Natural killer cell (primary cell): ENCODE data around the gene SIX4. TPM values are rescaled to one million over a fixed set of nuclear protein-coding genes. Genes with fewer than 3 reads are reported as not detected.
A peak's percentile ranks its signal among the peaks of the same experiment; 100 is the strongest.
"Not testable (repeated sequence)": the region's sequence is repeated elsewhere in the genome, so short reads cannot be mapped to it uniquely, and the experiment has no call there.

Source experiments
- ATAC-seq, 3 donors: fragments of 150-1000 bp in 2 of 3; fragments of 200-7000 bp in 1 of 3; cut with Tn5 transposase; 1 replicate in 1 of 3; 2 replicates in 2 of 3; pipeline ENCODE4 v1.10.0; 2021; ENCODE audit warnings: mild to moderate bottlenecking in 2 of 3, moderate library complexity in 2 of 3
- DNase-seq, 2 donors: peaks; one replicate each; pipeline versions ENCODE4 v3.0.0 to v3.0.0-alpha.2; 2013 to 2021; ENCODE audit warnings: mixed read lengths in 1 of 2
- H3K27ac ChIP-seq: one replicate; pipeline ENCODE4 v1.5.1; 2013; ENCODE audit warnings: mild to moderate bottlenecking, low read length
- H3K27me3 ChIP-seq: one replicate; pipeline ENCODE4 v1.6.1; 2013; ENCODE audit warnings: low read length; ENCODE audit not compliant: control insufficient read depth, insufficient read depth
- H3K36me3 ChIP-seq: one replicate; pipeline ENCODE4 v1.6.1; 2013; ENCODE audit warnings: low read length; ENCODE audit not compliant: control insufficient read depth, insufficient read depth
- H3K4me1 ChIP-seq: one replicate; pipeline ENCODE4 v1.6.1; 2013; ENCODE audit warnings: low read length; ENCODE audit not compliant: control insufficient read depth, insufficient read depth
- H3K4me3 ChIP-seq: one replicate; pipeline ENCODE4 v1.5.1; 2013; ENCODE audit warnings: low read length
- H3K9me3 ChIP-seq: one replicate; pipeline ENCODE4 v1.6.1; 2013; ENCODE audit warnings: low read length; ENCODE audit not compliant: control insufficient read depth, insufficient read depth
- H3K27ac Mint-ChIP-seq, 2 donors: one replicate each; pipeline ENCODE4 v1.8.0; 2022; ENCODE audit warnings: mild to moderate bottlenecking in 2 of 2, mixed read lengths in 2 of 2, moderate library complexity in 1 of 2
- H3K27me3 Mint-ChIP-seq, 2 donors: one replicate each; pipeline ENCODE4 v1.8.0; 2022; ENCODE audit warnings: low read depth in 2 of 2, mixed read lengths in 2 of 2
- H3K36me3 Mint-ChIP-seq: one replicate; pipeline ENCODE4 v1.8.0; 2022; ENCODE audit warnings: mixed read lengths
- H3K4me1 Mint-ChIP-seq, 2 donors: one replicate each; pipeline ENCODE4 v1.8.0; 2022; ENCODE audit warnings: mixed read lengths in 2 of 2
- H3K4me3 Mint-ChIP-seq: one replicate; pipeline ENCODE4 v1.8.0; 2022; ENCODE audit warnings: mild to moderate bottlenecking, moderate library complexity, mixed read lengths
- H3K9me3 Mint-ChIP-seq, 2 donors: one replicate each; pipeline ENCODE4 v1.8.0; 2022; ENCODE audit warnings: mixed read lengths in 2 of 2
- WGBS: methylation state at CpG from one replicate; pipeline ENCODE4 v1.1.7; 2013; ENCODE audit warnings: missing lambda C conversion rate; ENCODE audit not compliant: insufficient coverage; 5-methylcytosine and 5-hydroxymethylcytosine counted together
- intact Hi-C: fragments of 100-400 bp; cut with micrococcal nuclease; formaldehyde crosslinking; loops from one replicate; pipeline ENCODE4 v1.14.2; 2022
- total RNA-seq, 4 donors: library from RNA; stranded (reverse); fragments of 120-200 nt in 1 of 4; gene quantifications; one replicate each; pipeline versions ENCODE4 v1.2.3 to v1.2.4, GENCODE V29; 2013 to 2022
- TF ChIP-seq, protein P1 (sequence below): fragments of 200-600 bp; IDR thresholded peaks from one replicate; pipeline ENCODE4 v1.8.0; 2022; ENCODE audit warnings: antibody characterized with exemption

Gene SIX4
- total RNA-seq, 3 donors from 2014 or later (not counting 1 experiment from before 2014, with no cell fraction given): not detected

DNA sequence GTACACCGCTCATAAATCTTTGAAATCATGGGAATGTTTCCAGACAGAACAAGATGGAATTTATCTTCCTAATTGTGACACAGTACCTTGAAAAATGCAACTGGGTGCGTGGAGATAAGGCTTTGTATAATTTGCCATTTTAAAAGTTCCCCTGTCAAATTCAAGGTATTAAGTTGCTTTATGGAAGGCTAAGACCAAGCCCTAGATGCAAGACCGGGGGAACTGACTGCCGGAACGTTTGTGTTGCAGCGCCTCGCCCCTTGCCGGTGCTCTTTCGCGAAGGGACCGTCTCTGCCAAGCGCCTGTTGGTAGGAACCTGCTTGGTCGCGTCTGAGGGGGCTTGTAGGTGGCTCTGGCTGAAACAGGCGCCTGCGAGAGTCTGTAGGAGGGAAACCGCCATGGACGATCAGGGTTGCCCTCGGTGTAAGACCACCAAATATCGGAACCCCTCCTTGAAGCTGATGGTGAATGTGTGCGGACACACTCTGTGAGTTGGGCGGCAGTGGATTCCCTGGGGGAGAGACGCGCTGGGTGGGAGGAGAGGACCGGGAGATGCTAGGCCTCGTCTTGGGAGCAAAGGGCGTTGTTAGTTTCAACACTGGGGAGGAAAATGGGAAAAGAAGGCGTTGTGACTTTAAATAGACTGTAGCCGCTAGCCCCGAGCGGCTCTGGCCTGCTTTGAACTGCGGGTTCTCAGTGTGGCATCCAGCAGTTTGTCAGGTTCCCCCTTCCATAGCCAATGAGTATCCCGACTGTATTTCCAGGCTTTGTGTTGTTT, 10.5 kb upstream of the SIX4 start, which contains the start of gene MNAT1:
Gene MNAT1, plus strand, starts transcription at position 297 of the 778 bp plus-strand sequence. Its CDS starts 102 bp downstream, at position 399.
- Mint-ChIP-seq H3K9me3 (no peaks in the 10 kb centered on the region), H3K36me3 (no peaks in the 10 kb centered on the region), H3K27me3 (peaks cover 9 to 16% of the 10 kb centered on the region in 2 donors), H3K4me1 (peaks cover 30 to 32% of the 10 kb centered on the region in 2 donors), H3K4me3 (peak within 1 kb of the TSS; percentile 99), H3K27ac (peak within 1 kb of the TSS; percentile 90 to 97)
- peak; percentile 68 to 87 for DNase-seq
- Histone ChIP-seq H3K27ac (peak within 1 kb of the TSS; percentile 44), H3K36me3 (no peaks in the 10 kb centered on the region), H3K9me3 (no peaks in the 10 kb centered on the region), H3K27me3 (peaks cover 10% of the 10 kb centered on the region), H3K4me3 (peak within 1 kb of the TSS; percentile 83), H3K4me1 (no peaks in the 10 kb centered on the region)
- TF ChIP-seq, protein P1, sequence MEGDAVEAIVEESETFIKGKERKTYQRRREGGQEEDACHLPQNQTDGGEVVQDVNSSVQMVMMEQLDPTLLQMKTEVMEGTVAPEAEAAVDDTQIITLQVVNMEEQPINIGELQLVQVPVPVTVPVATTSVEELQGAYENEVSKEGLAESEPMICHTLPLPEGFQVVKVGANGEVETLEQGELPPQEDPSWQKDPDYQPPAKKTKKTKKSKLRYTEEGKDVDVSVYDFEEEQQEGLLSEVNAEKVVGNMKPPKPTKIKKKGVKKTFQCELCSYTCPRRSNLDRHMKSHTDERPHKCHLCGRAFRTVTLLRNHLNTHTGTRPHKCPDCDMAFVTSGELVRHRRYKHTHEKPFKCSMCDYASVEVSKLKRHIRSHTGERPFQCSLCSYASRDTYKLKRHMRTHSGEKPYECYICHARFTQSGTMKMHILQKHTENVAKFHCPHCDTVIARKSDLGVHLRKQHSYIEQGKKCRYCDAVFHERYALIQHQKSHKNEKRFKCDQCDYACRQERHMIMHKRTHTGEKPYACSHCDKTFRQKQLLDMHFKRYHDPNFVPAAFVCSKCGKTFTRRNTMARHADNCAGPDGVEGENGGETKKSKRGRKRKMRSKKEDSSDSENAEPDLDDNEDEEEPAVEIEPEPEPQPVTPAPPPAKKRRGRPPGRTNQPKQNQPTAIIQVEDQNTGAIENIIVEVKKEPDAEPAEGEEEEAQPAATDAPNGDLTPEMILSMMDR: no peak
- peak; percentile 92 to 97 (median 93) for ATAC-seq
- WGBS: 3% methylated on average over 33 of the region's 33 CpGs
- intact Hi-C loops: loop anchor here (2.0 to 5.0 kb wide), 2 partner anchors 18 to 248 kb away; partner anchors contain the start of genes SLC38A6 and TRMT5

DNA sequence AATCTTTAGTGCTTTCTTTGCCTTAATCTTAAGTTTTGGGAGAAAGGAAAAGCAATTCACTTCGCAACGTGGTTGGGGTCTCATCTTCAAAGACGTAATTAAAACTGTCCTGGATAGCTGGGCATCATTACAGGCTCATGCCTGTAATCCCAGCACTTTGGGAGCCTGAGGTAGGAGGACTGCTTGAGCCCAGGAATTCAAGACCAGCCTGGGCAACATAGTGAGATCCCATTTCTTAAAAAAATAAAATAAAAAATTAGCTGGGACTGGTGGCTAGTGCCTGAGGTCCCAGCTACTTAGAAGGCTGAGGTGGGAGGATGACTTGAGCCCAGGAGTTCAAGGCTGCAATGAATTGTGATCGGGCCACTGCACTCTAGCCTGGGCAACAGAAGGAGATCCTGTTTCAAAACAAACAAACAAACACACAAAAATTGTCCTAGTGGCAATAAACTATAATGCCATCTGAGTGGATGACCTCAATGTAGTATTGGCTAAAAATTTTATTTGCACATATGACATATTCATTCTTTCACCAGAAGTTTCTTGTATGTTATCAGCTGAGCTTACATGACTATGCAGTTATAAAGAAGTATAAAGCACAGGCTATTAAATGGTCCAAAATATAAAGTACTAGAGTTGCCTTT, 8.8 kb upstream of the SIX4 start:
- Mint-ChIP-seq H3K4me3 (no peak overlapping the region), H3K36me3 (no peaks in the 10 kb centered on the region), H3K9me3 (no peaks in the 10 kb centered on the region), H3K4me1 (peaks cover 19 to 21% of the 10 kb centered on the region in 2 donors), H3K27ac (no peak overlapping the region), H3K27me3 (peaks cover 19 to 33% of the 10 kb centered on the region in 2 donors)
- peaks cover 18% of the 10 kb centered on the region for H3K27me3 ChIP-seq
- no peaks in the 10 kb centered on the region for H3K9me3 ChIP-seq
- no peak for DNase-seq
- no peaks in the 10 kb centered on the region for H3K4me1 ChIP-seq
- 87% methylated on average over 4 of the region's 4 CpGs for WGBS
- H3K4me3 ChIP-seq: no peak overlapping the region
- ATAC-seq: no peak
- TF ChIP-seq, protein P1: no peak
- intact Hi-C loops: loop anchor here (5.0 kb wide), 1 partner anchor 249 kb away; the partner anchor contains the start of genes SLC38A6 and TRMT5
- H3K36me3 ChIP-seq: no peaks in the 10 kb centered on the region
- H3K27ac ChIP-seq: no peak overlapping the region

DNA sequence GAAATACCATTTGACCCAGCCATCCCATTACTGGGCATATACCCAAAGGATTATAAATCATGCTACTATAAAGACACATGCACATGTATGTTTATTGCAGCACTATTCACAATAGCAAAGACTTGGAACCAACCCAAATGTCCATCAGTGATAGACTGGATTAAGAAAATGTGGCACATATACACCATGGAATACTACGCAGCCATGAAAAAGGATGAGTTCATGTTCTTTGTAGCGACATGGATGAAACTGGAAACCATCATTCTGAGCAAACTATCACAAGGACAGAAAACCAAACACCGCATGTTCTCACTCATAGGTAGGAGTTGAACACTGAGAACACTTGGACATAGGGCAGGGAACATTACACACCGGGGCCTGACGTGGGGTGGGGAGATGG, 7.1 kb upstream of the SIX4 start:
- H3K4me1 ChIP-seq, H3K27ac Mint-ChIP-seq, H3K4me3 ChIP-seq, H3K9me3 ChIP-seq, H3K4me3 Mint-ChIP-seq, DNase-seq, H3K36me3 ChIP-seq, H3K9me3 Mint-ChIP-seq, H3K36me3 Mint-ChIP-seq, ATAC-seq, H3K27ac ChIP-seq: not testable (repeated sequence)
- intact Hi-C loops: loop anchor here (5.0 kb wide), 1 partner anchor 251 kb away; the partner anchor contains the start of genes SLC38A6 and TRMT5
- peaks cover 28% of the 10 kb centered on the region for H3K27me3 ChIP-seq
- H3K4me1 Mint-ChIP-seq: peaks cover 19 to 20% of the 10 kb centered on the region in 2 donors
- H3K27me3 Mint-ChIP-seq: peaks cover 33 to 50% of the 10 kb centered on the region in 2 donors
- 92% methylated on average over 3 of the region's 5 CpGs for WGBS
